AG09309 (cell line): ENCODE results near the gene FMNL2.

Source experiments
- DNase-seq: peaks from one replicate; pipeline ENCODE4 v3.0.0-alpha.2; 2010; ENCODE audit warnings: low read depth
- H3K4me3 ChIP-seq: 2 replicates; pipeline ENCODE4 v1.5.1; 2011; ENCODE audit warnings: mild to moderate bottlenecking, low read depth, low read length, moderate library complexity; ENCODE audit not compliant: control insufficient read depth
- CTCF ChIP-seq: IDR thresholded peaks from 2 replicates; pipeline ENCODE4 v1.5.1; 2011; ENCODE audit warnings: mild to moderate bottlenecking, low read depth, low read length, inconsistent platforms; ENCODE audit not compliant: insufficient read depth, control insufficient read depth; ENCODE audit errors: missing control alignments

FMNL2 gene

GRCh38 chr2:152542337-152542994 lies 207.5 kb downstream of the FMNL2 start:
- no peak for DNase-seq
- TF ChIP-seq CTCF: no peak
- no peak overlapping the region for H3K4me3 ChIP-seq

GRCh38 chr2:152542995-152543481 lies 208.1 kb downstream of the FMNL2 start:
- TF ChIP-seq CTCF: no peak
- no peak overlapping the region for H3K4me3 ChIP-seq
- DNase-seq: peak; percentile 85

GRCh38 chr2:152543717-152544116 lies 208.7 kb downstream of the FMNL2 start:
- TF ChIP-seq CTCF: no peak
- DNase-seq: no peak
- no peak overlapping the region for H3K4me3 ChIP-seq

DNA sequence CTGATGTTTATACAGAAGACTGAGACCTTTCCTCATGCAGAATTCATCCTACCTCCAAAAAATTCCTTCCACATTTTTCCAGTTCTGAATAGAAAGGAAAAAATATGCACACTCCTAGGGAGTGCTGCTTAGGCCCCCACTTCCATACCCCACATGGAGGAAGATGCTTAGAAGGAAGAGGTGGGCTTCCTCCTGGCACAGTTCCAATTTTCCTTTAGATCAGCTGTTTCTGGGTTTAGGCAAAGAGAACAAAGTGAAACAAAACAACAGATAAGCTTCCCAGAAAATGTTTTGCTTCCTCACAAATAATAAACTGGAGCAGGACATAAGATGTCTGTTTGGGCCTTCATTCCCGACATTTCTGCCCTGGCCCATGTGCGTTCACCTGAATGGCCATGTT lies 209.7 kb downstream of the FMNL2 start:
- TF ChIP-seq CTCF: no peak
- H3K4me3 ChIP-seq: no peak overlapping the region
- no peak for DNase-seq

GRCh38 chr2:152546230-152546837 lies 211.4 kb downstream of the FMNL2 start:
- H3K4me3 ChIP-seq: no peak overlapping the region
- no peak for TF ChIP-seq CTCF
- DNase-seq: no peak

DNA sequence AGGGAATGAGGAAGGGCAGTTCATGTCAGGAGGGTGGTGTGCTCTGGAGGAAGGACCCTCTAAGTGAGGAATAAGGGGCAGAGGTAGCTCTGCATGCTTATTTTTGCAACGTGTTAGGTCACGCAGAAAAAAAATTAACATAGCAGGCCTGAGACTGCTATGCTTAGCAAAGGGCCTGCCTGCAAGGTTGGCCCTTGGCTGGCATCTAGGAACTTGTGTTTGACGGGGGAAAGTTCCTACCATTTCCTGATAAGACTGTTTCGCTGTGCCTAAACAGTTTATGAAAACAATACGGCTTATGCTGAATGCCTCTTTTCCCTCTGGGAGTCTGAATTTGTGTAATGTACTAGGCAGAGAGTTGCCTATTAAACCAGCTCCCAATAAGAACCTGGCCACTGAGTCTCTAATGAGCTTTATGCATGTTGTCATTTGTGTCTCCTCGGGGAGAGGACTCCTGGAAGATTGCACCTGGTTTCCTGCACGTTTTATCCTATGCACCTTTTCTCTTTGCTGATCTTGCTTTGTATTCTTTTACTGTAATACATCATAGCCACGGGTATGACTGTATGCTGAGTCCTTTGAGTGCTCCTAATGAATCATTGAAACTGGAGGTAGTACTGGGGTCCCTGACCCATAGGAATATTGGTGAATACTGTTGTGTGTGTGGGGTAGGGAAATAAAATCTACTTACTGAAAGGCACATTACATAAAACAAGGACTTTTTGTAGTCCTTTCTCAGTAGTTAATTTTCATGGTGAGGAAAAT lies 213.3 kb downstream of the FMNL2 start:
- H3K4me3 ChIP-seq: no peak overlapping the region
- no peak for DNase-seq
- no peak for TF ChIP-seq CTCF
